Ascending aorta (tissue), 2 donors: ENCODE measurements around the gene LRBA. TPM values are rescaled to one million over a fixed set of nuclear protein-coding genes. Genes with fewer than 3 reads are reported as not detected.

Experiments used
- DNase-seq, 2 donors: peaks; one replicate each; pipeline ENCODE4 v3.0.0-alpha.2; 2019; ENCODE audit warnings: low spot score in 2 of 2
- H3K27ac ChIP-seq, 2 donors: fragments of 200-600 bp; sonication (generic); one replicate each; pipeline ENCODE4 v1.5.1; 2016 to 2017; ENCODE audit warnings: mild to moderate bottlenecking in 1 of 2
- H3K27me3 ChIP-seq: fragments of 200-600 bp; sonication (generic); one replicate; pipeline ENCODE4 v1.5.1; 2017
- H3K36me3 ChIP-seq, 2 donors: fragments of 200-600 bp; sonication (generic); one replicate each; pipeline ENCODE4 v1.5.1; 2016
- H3K4me1 ChIP-seq, 2 donors: fragments of 200-600 bp; sonication (generic); one replicate each; pipeline ENCODE4 v1.5.1; 2016 to 2017; ENCODE audit warnings: mild to moderate bottlenecking in 1 of 2
- H3K4me3 ChIP-seq, 2 donors: fragments of 200-600 bp; sonication (generic); one replicate each; pipeline ENCODE4 v1.5.1; 2016 to 2017; ENCODE audit warnings: mild to moderate bottlenecking in 1 of 2
- H3K9me3 ChIP-seq, 2 donors: fragments of 200-600 bp; sonication (generic); one replicate each; pipeline ENCODE4 v1.5.1; 2016
- CTCF ChIP-seq, 3 experiments: fragments of 200-600 bp in 2 of 3; fragments of 450-650 bp in 1 of 3; sonication (generic) in 2 of 3; IDR thresholded peaks; one replicate each; pipeline ENCODE4 v1.5.1; 2016 to 2019; ENCODE audit warnings: antibody characterized with exemption in 3 of 3, mild to moderate bottlenecking in 1 of 3, moderate library complexity in 1 of 3
- intact Hi-C: fragments of 100-400 bp; cut with DNase I; formaldehyde crosslinking; loops from one replicate; pipeline ENCODE4 v1.15.1; 2023
- total RNA-seq: library from RNA; depleted of rRNA; stranded (reverse); fragments of >200 nt; gene quantifications from one replicate; pipeline ENCODE4 v1.1.0, GENCODE V29; 2016

The LRBA gene
- total RNA-seq, 1 donor from 2014 or later, result 15.2 TPM

DNA sequence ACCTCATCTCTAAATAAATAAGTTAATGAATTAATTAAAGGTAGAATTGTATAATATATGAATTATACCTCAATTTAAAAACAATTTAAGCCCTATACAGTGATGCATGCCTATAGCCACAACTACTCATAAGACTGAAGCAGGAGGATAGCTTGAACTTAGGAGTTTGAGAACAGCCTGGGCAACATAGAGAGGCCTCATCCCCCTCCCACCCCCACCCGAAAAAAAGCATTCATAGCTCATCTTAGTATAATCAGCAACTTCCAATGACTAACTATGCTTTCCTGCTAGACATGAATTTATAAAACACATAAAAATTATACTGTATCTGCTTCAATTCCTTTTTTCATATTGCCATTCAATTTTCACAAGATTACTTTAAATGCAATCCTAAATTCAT, 1.6 kb downstream of the LRBA start:
- intact Hi-C loops, result no loop called here
- Histone ChIP-seq H3K36me3 (no peaks in the 10 kb centered on the region), H3K4me1 (peaks cover 0 to 2% of the 10 kb centered on the region in 2 donors), H3K27me3 (no peaks in the 10 kb centered on the region), H3K4me3 (peak overlapping the region; percentile 93 to 97), H3K9me3 (no peaks in the 10 kb centered on the region), H3K27ac (no peak overlapping the region)
- DNase-seq, result no peak
- TF ChIP-seq CTCF (IDR thresholded peaks at IDR 0.05), result no peak

GRCh38 chr4:151012820-151013219, 2.3 kb downstream of the LRBA start:
- H3K4me3 ChIP-seq, result no peak overlapping the region
- no peak for DNase-seq
- peaks cover 0 to 2% of the 10 kb centered on the region in 2 donors for H3K4me1 ChIP-seq
- no peaks in the 10 kb centered on the region for H3K36me3 ChIP-seq
- H3K9me3 ChIP-seq, result no peaks in the 10 kb centered on the region
- intact Hi-C loops, result no loop called here
- TF ChIP-seq CTCF (IDR thresholded peaks at IDR 0.05), result no peak
- H3K27ac ChIP-seq, result no peak overlapping the region
- H3K27me3 ChIP-seq, result no peaks in the 10 kb centered on the region

DNA sequence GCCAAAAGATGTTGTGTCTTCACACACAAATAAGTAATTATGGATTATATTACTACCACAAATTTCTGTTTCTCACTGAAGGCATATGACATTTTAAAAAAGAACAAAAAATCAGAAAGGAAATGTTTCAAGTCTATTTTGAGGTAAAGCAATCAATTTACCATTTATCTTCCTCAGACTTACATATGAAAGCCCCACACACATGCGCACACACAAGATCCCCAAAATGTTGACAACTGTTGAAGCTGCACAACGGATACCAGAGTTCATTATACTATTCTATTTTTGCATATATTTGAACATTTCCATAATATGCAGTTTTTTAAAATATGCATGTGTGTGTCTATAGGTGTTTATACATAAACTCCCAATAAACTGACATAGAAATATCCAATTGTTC, 2.7 kb downstream of the LRBA start:
- intact Hi-C loops, result no loop called here
- Histone ChIP-seq H3K9me3 (no peaks in the 10 kb centered on the region), H3K4me3 (no peak overlapping the region), H3K27ac (no peak overlapping the region), H3K27me3 (no peaks in the 10 kb centered on the region), H3K36me3 (no peaks in the 10 kb centered on the region), H3K4me1 (peaks cover 0 to 2% of the 10 kb centered on the region in 2 donors)
- TF ChIP-seq CTCF (IDR thresholded peaks at IDR 0.05), result no peak
- no peak for DNase-seq

DNA sequence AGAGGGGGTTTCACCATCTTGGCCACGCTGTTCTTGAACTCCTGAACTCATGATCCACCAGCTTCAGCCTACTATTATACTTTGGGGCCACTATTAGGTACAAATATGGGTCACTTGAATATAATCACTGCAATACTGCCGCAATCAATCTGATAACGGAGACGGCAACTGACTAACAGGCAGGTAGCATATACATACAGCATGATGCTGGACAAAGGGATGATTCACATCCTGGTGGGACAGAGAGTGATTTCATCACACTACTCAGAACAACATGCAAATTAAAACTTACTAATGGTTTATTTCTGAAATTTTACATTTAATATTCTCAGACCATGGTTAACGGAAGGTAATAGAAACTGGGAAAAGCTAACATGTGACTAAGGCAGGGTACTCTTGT, 10.9 kb downstream of the LRBA start:
- Histone ChIP-seq H3K4me1 (no peaks in the 10 kb centered on the region), H3K9me3 (no peaks in the 10 kb centered on the region), H3K4me3 (no peak overlapping the region), H3K27ac (no peak overlapping the region), H3K27me3 (no peaks in the 10 kb centered on the region), H3K36me3 (no peaks in the 10 kb centered on the region)
- intact Hi-C loops, result no loop called here
- DNase-seq, result no peak
- TF ChIP-seq CTCF (IDR thresholded peaks at IDR 0.05), result no peak

- Histone ChIP-seq H3K9me3 (no peaks in the 10 kb centered on the region), H3K36me3 (no peaks in the 10 kb centered on the region), H3K4me1 (no peaks in the 10 kb centered on the region), H3K4me3 (no peak overlapping the region), H3K27ac (no peak overlapping the region), H3K27me3 (no peaks in the 10 kb centered on the region)
- DNase-seq, result no peak
- TF ChIP-seq CTCF (IDR thresholded peaks at IDR 0.05), result no peak
- intact Hi-C loops, result no loop called here
Measured at GRCh38 chr4:151000747-151001429, 14.2 kb downstream of the LRBA start.

GRCh38 chr4:150999086-150999485, 16.0 kb downstream of the LRBA start:
- no peaks in the 10 kb centered on the region for H3K4me1 ChIP-seq
- no peaks in the 10 kb centered on the region for H3K9me3 ChIP-seq
- no peak overlapping the region for H3K27ac ChIP-seq
- TF ChIP-seq CTCF (IDR thresholded peaks at IDR 0.05), result no peak
- DNase-seq, result no peak
- no peaks in the 10 kb centered on the region for H3K36me3 ChIP-seq
- no peaks in the 10 kb centered on the region for H3K27me3 ChIP-seq
- intact Hi-C loops, result no loop called here
- no peak overlapping the region for H3K4me3 ChIP-seq
